ENCODE data around the gene CLNK.
"Not testable (repeated sequence)": the region's sequence is repeated elsewhere in the genome, so short reads cannot be mapped to it uniquely, and the experiment has no call there.

The CLNK gene

DNA sequence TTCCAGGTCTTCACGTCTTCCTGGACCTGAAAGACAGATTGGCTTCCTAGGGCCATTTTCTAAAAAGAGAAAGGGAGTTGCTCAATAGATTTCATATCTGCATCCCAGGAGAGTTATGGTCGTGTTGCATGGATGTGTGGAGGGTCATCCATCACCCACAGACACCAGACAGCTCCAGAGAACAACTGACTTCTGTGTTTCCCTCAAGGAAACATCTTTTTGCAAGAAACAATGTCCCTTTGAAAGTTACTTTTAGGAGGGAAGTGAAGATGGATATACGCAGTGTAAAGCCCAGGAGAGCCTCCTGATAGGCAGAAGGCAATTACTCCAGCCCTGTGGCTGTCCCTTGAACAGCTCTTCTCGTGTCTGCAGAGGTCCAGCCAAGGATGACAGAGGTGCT is 108.3 kb downstream of the CLNK start:
- no peak overlapping the region for H3K4me3 ChIP-seq (ENCODE audit: low read length)
- DNase-seq (ENCODE audit: low read depth), result no peak
- TF ChIP-seq, protein P1, sequence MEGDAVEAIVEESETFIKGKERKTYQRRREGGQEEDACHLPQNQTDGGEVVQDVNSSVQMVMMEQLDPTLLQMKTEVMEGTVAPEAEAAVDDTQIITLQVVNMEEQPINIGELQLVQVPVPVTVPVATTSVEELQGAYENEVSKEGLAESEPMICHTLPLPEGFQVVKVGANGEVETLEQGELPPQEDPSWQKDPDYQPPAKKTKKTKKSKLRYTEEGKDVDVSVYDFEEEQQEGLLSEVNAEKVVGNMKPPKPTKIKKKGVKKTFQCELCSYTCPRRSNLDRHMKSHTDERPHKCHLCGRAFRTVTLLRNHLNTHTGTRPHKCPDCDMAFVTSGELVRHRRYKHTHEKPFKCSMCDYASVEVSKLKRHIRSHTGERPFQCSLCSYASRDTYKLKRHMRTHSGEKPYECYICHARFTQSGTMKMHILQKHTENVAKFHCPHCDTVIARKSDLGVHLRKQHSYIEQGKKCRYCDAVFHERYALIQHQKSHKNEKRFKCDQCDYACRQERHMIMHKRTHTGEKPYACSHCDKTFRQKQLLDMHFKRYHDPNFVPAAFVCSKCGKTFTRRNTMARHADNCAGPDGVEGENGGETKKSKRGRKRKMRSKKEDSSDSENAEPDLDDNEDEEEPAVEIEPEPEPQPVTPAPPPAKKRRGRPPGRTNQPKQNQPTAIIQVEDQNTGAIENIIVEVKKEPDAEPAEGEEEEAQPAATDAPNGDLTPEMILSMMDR (conservative IDR thresholded peaks at IDR 0.05; ENCODE audit: low read length), result no peak

DNA sequence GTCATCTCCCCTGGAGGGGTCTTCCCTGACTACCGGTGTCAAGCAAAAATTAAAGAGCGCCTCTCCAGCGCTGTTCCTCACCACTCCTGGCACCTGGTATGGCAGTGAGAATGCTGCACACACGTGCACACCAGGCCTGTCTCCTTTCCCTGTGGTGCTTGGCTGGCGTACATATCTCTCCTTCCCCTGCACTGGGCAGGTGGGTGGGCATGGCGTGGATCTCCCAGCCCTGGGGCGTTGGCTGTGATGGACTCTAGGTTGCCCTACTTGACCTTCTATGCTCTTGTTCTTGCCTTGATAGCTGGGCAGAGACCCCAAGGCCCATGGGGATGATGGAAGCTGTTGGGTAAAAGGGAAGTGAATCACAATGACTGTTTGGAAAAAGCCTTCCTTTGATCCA is 109.2 kb downstream of the CLNK start:
- DNase-seq (ENCODE audit: low read depth), result no peak
- TF ChIP-seq, protein P1 (conservative IDR thresholded peaks at IDR 0.05; ENCODE audit: low read length), result no peak
- H3K4me3 ChIP-seq (ENCODE audit: low read length), result no peak overlapping the region

DNA sequence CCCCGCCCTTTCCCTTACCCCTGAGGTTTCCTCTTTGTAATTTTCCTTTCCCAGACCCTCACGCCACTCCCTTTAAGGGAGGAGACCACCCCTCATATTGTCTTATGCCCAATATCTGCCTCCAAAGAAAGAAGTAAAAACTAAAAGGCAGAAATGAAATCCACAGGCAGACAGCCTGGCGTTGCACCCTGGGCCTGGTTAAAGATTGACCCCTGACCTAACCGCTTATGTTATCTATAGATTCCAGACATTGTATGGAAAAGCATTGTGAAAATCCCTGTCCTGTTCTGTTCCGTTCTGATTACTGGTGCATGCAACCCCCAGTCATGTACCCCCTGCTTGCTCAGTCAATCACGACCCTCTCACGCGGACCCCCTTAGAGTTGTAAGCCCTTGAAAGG is 110.0 kb downstream of the CLNK start:
- not testable (repeated sequence) for DNase-seq (ENCODE audit: low read depth); H3K4me3 ChIP-seq (ENCODE audit: low read length)

DNA sequence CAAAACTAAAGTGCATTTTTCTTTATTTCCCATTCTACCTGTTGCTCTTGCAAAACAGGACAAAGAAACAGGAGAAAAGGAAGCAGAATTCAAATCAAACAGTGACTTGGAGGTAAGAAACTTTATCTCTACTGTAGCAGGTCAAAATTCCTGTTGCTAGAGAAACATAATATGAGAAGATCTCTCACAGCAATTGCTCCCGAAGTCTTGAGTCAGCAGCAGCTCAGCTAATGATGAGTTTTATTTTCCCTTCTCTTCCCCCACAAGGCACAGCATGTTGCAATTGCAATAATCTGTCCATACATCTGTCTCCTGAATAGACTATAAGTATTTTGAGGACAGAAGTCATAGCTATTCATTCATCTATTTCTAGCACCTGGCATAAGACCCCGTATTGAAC is 112.7 kb downstream of the CLNK start:
- TF ChIP-seq, protein P1 (conservative IDR thresholded peaks at IDR 0.05; ENCODE audit: low read length), result no peak
- no peak for DNase-seq (ENCODE audit: low read depth)
- H3K4me3 ChIP-seq (ENCODE audit: low read length), result no peak overlapping the region

DNA sequence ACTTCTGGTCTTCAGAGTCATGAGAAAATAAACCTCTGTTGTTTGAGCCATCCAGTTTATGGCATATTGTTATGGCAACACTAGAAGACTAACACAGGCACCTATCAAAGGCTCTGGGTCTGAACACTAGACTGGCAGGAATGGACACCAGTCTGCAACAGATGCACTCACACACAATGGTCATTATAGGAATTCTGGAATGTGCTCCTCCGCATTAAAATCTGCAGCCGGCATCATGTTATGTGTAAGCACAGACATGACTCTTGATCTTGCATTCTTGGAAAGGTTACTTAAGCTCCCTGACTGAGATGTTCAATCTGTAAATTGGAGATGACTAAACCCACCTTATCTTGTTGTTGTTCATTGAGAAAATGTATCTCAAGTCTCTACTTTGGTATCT is 115.1 kb downstream of the CLNK start:
- no peak overlapping the region for H3K4me3 ChIP-seq (ENCODE audit: low read length)
- TF ChIP-seq, protein P1 (conservative IDR thresholded peaks at IDR 0.05; ENCODE audit: low read length), result no peak
- DNase-seq (ENCODE audit: low read depth), result no peak

DNA sequence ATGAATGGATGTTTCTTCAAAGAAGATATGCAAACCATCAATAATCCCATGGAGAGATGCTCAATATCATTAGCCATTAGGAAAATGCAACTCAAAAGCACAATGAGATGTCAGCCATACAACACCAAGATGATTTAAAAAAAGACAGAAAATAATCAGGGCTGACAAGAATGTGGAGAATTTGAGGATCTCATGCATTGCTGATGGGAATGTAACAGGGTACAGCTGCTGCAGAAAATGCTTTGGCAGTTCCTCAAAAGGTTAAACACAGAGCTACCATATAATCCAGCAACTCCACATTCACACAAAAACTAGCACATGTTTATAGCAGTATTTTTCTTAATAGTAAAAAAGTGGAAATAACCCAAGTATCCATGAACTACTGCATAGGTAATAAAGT is 116.8 kb downstream of the CLNK start:
- no peak for DNase-seq (ENCODE audit: low read depth)
- TF ChIP-seq, protein P1 (conservative IDR thresholded peaks at IDR 0.05; ENCODE audit: low read length), result no peak
- no peak overlapping the region for H3K4me3 ChIP-seq (ENCODE audit: low read length)

DNA sequence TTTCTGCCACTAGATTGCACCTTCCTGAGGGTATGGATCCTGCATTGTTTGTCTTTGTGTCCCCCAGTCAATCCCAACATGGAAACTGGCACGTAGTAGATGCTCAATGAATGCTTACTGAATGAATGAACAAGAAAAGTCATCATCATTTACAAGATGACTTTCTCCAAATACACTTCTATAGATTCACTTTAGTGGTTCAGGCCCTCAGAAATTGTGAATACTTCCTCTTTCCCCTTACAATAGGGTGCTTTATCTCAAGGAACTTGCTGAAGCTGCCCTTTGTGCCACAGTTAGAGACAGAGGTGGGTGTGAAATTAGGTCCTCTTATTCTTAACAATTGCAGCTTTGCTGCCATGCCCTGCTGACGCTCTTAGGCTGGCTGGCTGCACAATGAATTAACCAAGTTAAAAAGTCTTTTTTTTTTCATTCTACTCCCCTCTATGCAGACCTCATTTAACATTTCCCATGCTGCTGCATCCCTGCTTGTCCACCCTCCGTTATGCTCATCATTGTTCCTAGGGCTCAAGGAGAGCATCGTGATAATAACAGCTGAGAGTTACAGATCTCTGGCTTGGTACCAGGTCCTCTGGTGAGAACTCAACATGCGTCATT is 119.3 kb downstream of the CLNK start:
- no peak for DNase-seq (ENCODE audit: low read depth)
- TF ChIP-seq, protein P1 (conservative IDR thresholded peaks at IDR 0.05; ENCODE audit: low read length), result no peak
- no peak overlapping the region for H3K4me3 ChIP-seq (ENCODE audit: low read length)

DNA sequence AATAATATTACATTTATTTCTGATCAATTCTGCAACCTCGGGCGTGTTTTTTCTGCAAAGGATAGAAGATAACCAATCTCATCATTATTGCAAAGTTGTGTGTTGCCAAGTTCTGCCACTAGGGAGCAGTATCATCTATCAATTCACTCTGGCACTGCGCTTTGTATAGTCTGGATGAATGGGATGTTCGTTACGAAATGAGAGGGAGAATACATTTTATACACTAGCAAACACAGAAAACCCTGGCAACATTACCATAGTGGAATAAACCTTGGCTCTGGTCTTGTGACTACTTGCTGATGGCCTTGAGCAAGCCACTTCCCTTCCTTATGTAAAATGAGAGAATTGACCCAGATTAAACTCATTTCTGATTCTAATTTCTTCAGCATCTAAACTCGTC is 129.9 kb downstream of the CLNK start:
- TF ChIP-seq, protein P1 (conservative IDR thresholded peaks at IDR 0.05; ENCODE audit: low read length), result peak; percentile 86
- no peak overlapping the region for H3K4me3 ChIP-seq (ENCODE audit: low read length)
- peak; percentile 50 for DNase-seq (ENCODE audit: low read depth)
